22Rv1 (cell line): ENCODE data around the gene COL18A1.

Source experiments
- ZFX ChIP-seq: fragments of 450-650 bp; IDR thresholded peaks from 2 replicates; pipeline ENCODE4 v1.6.1; 2017; ENCODE audit warnings: antibody characterized with exemption, borderline replicate concordance
- TF ChIP-seq, protein P1 (sequence below): fragments of 450-650 bp; IDR thresholded peaks from 2 replicates; pipeline ENCODE4 v1.5.1; 2017; ENCODE audit warnings: mild to moderate bottlenecking

DNA sequence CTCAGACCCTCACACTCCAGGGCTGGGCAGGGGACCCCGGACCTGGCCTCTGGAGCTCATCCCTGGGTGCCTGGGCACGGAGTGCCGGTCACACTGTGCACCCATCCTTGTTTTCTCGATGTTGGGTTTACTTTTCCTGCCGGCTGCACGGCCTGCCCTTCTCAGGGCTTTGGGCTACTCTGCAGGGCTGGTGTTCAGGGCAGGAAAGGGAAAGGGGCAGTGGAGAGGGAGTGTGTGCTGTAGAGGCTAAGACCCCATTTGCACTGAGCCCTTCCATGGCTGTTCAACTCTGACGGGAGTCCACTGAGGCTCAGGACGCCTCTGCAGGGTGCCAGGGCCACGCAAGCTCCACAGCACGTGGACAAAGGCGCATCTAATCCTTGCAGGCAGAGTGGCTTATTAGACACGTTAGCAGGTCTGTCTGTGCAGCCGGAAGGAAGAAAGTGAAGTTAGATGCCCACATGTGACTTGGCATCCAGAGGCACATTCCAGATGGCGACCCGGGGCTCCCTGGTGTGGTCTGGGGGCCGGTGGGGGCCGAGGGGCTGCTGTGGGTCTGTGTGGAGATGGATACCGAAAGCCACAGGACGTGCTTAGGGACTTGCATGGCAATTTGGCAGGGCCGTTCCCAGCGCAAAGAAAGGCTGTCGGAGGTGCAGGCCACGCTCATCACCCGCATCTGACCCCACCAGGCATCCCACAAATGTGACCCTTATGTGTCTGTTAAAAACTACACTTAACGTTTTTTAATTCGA lies 33.6 kb downstream of the COL18A1 start:
- TF ChIP-seq, protein P1, sequence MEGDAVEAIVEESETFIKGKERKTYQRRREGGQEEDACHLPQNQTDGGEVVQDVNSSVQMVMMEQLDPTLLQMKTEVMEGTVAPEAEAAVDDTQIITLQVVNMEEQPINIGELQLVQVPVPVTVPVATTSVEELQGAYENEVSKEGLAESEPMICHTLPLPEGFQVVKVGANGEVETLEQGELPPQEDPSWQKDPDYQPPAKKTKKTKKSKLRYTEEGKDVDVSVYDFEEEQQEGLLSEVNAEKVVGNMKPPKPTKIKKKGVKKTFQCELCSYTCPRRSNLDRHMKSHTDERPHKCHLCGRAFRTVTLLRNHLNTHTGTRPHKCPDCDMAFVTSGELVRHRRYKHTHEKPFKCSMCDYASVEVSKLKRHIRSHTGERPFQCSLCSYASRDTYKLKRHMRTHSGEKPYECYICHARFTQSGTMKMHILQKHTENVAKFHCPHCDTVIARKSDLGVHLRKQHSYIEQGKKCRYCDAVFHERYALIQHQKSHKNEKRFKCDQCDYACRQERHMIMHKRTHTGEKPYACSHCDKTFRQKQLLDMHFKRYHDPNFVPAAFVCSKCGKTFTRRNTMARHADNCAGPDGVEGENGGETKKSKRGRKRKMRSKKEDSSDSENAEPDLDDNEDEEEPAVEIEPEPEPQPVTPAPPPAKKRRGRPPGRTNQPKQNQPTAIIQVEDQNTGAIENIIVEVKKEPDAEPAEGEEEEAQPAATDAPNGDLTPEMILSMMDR = no peak
- no peak for TF ChIP-seq ZFX
